Gastroesophageal sphincter (tissue), 3 donors: ENCODE results near the gene BNIP2.

Experiments
- EP300 ChIP-seq: sonication (generic); formaldehyde crosslinking; IDR thresholded peaks from one replicate; pipeline ENCODE4 v1.6.1; 2017; ENCODE audit warnings: antibody characterized with exemption, mild to moderate bottlenecking
- POLR2A ChIP-seq, 2 donors: fragments of 450-650 bp; IDR thresholded peaks; one replicate each; pipeline ENCODE4 v1.6.1; 2017; ENCODE audit warnings: antibody characterized with exemption in 2 of 2, mild to moderate bottlenecking in 2 of 2, moderate library complexity in 1 of 2
- POLR2AphosphoS5 ChIP-seq: sonication (generic); formaldehyde crosslinking; IDR thresholded peaks from one replicate; pipeline ENCODE4 v1.6.1; 2017; ENCODE audit warnings: antibody characterized with exemption
- TF ChIP-seq, protein P1 (sequence below), 4 experiments: fragments of 200-600 bp in 2 of 4; fragments of 450-650 bp in 2 of 4; sonication (generic) in 1 of 4; IDR thresholded peaks; one replicate each; pipeline ENCODE4 v1.5.1; 2017 to 2019; ENCODE audit warnings: antibody characterized with exemption in 4 of 4, mild to moderate bottlenecking in 2 of 4, moderate library complexity in 2 of 4

DNA sequence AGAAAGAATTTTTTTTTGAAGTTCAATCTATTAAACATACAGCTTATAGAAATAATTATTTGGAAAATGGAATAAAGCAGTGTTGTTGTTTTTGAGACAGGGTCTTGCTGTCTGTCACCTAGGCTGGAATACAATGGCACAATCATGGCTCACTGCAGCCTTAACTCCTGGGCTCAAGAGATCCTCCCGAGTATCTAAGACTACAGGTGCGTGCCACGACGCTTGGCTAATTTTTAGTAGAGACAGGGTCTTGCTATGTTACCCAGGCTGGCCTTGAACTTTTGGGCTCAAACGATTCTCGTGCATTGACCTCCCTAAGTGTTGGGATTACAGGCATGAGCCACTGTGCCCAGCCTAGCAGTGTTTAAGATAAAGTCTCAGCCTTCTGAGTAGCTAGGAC lies 8.8 kb downstream of the BNIP2 start:
- TF ChIP-seq, protein P1, sequence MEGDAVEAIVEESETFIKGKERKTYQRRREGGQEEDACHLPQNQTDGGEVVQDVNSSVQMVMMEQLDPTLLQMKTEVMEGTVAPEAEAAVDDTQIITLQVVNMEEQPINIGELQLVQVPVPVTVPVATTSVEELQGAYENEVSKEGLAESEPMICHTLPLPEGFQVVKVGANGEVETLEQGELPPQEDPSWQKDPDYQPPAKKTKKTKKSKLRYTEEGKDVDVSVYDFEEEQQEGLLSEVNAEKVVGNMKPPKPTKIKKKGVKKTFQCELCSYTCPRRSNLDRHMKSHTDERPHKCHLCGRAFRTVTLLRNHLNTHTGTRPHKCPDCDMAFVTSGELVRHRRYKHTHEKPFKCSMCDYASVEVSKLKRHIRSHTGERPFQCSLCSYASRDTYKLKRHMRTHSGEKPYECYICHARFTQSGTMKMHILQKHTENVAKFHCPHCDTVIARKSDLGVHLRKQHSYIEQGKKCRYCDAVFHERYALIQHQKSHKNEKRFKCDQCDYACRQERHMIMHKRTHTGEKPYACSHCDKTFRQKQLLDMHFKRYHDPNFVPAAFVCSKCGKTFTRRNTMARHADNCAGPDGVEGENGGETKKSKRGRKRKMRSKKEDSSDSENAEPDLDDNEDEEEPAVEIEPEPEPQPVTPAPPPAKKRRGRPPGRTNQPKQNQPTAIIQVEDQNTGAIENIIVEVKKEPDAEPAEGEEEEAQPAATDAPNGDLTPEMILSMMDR (IDR thresholded peaks at IDR 0.05) = no peak
- TF ChIP-seq POLR2AphosphoS5 = no peak
- TF ChIP-seq POLR2A (IDR thresholded peaks at IDR 0.05) = no peak
- no peak for TF ChIP-seq EP300
